ENCODE measurements around the gene KIAA1328.

DNA sequence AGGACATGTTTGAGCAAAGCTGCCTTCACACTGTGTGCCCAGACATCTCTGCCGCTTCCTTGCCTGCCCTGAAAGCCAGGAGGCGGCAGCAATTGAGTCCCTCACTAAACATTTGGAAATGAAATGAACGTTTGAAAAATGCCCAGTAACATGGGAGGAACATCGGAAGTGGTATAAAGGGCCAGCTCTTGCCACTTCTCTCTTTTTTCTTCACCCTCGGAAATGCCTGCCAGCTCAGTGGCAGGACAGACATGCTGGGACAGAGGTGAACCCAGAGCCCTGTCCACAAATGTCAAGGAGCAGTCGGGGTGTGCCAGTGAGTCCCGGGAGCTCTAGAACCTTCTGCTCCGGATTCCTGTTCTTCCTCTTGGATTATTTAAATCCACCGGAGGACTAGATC is 46.2 kb upstream of the KIAA1328 start:
- TF ChIP-seq, protein P1, sequence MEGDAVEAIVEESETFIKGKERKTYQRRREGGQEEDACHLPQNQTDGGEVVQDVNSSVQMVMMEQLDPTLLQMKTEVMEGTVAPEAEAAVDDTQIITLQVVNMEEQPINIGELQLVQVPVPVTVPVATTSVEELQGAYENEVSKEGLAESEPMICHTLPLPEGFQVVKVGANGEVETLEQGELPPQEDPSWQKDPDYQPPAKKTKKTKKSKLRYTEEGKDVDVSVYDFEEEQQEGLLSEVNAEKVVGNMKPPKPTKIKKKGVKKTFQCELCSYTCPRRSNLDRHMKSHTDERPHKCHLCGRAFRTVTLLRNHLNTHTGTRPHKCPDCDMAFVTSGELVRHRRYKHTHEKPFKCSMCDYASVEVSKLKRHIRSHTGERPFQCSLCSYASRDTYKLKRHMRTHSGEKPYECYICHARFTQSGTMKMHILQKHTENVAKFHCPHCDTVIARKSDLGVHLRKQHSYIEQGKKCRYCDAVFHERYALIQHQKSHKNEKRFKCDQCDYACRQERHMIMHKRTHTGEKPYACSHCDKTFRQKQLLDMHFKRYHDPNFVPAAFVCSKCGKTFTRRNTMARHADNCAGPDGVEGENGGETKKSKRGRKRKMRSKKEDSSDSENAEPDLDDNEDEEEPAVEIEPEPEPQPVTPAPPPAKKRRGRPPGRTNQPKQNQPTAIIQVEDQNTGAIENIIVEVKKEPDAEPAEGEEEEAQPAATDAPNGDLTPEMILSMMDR (IDR thresholded peaks at IDR 0.05) = no peak
- TF ChIP-seq EP300 (IDR thresholded peaks at IDR 0.05) (no peak), POLR2AphosphoS5 (IDR thresholded peaks at IDR 0.05) (no peak)

Measured in upper lobe of left lung (tissue), 4 donors.